ENCODE data around the gene PARVA.

DNA sequence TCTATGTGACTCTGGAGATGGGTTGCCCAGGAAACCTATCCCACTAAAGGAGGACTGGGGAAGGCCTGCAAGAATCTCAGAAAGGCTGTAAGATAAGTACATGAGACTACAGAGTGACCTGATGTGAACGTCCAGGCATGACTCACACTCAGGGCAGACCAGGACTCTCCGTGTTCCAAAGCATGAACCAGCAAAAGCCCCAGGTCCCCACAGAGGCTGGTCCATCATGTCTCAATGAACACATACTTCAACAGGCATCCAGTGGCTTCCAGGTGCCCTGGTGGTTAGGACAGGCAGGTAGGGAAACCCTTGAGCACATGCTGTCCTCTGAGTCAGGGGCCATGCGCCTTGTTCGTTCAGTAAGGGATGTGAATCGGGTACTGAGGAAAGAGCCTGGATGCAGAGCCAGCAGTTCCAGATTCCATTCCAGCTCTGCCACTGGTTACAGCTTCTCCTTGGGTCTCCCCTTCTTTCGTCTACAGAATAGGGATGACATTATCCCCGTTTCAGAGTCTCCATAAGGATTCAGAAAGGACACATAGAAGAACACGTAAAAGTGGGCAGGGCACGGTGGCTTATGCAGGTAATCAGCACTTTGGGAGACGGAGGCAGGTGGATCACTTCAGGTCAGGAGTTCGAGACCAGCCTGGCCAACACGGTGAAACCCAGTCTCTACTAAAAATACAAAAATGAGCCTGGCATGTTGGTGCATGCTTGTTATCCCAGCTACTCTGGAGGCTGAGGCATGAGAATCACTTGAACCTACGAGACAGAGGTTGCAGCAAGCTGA lies 167.8 kb downstream of the PARVA start:
- TF ChIP-seq CTCF (IDR thresholded peaks at IDR 0.05) (no peak), POLR2AphosphoS5 (IDR thresholded peaks at IDR 0.05; ENCODE audit: low read depth, low read length) (no peak)

All from Panc1 (cell line).